Smooth muscle cell (in vitro differentiated cells): ENCODE results near the gene CARS1. TPM values are rescaled to one million over a fixed set of nuclear protein-coding genes. Genes with fewer than 3 reads are reported as not detected.

ENCODE experiments used
- DNase-seq: peaks from one replicate; lab custom pipeline; 2025; ENCODE audit not compliant: unreplicated experiment; lab: John Stamatoyannopoulos, UW
- H2AFZ ChIP-seq: fragments of 200-600 bp; sonication (generic); 2 replicates; pipeline ENCODE4 v1.6.0; 2016; ENCODE audit warnings: antibody characterized with exemption, low read depth, mild to moderate bottlenecking
- H3F3A ChIP-seq: fragments of 200-600 bp; sonication (generic); 2 replicates; pipeline ENCODE4 v1.6.0; 2017; ENCODE audit warnings: antibody characterized with exemption, low read depth
- H3K27ac ChIP-seq: fragments of 200-600 bp; sonication (generic); 2 replicates; pipeline ENCODE4 v1.5.1; 2016; ENCODE audit warnings: low read depth, mild to moderate bottlenecking
- H3K27me3 ChIP-seq: fragments of 200-600 bp; sonication (generic); 2 replicates; pipeline ENCODE4 v1.6.1; 2016; ENCODE audit warnings: low read depth, mild to moderate bottlenecking
- H3K36me3 ChIP-seq: fragments of 200-600 bp; sonication (generic); 2 replicates; pipeline ENCODE4 v1.5.1; 2016; ENCODE audit warnings: low read depth
- H3K4me1 ChIP-seq: fragments of 200-600 bp; sonication (generic); 2 replicates; pipeline ENCODE4 v1.5.1; 2016; ENCODE audit warnings: low read depth
- H3K4me2 ChIP-seq: fragments of 200-600 bp; sonication (generic); 2 replicates; pipeline ENCODE4 v1.6.0; 2016; ENCODE audit warnings: mild to moderate bottlenecking
- H3K4me3 ChIP-seq: fragments of 200-600 bp; sonication (generic); 2 replicates; pipeline ENCODE4 v1.5.1; 2016; ENCODE audit warnings: mild to moderate bottlenecking
- H3K79me2 ChIP-seq: fragments of 200-600 bp; sonication (generic); 2 replicates; pipeline ENCODE4 v1.6.0; 2016; ENCODE audit warnings: low read depth, mild to moderate bottlenecking
- H3K9ac ChIP-seq: fragments of 200-600 bp; sonication (generic); 2 replicates; pipeline ENCODE4 v1.6.0; 2016; ENCODE audit warnings: low read depth
- H3K9me3 ChIP-seq: fragments of 200-600 bp; sonication (generic); replicated peaks from 2 replicates; pipeline ENCODE4 v1.5.1; 2016; ENCODE audit warnings: low read depth
- H4K20me1 ChIP-seq: fragments of 200-600 bp; sonication (generic); 2 replicates; pipeline ENCODE4 v1.6.0; 2016; ENCODE audit warnings: low read depth
- WGBS: methylation state at CpG from one replicate; pipeline ENCODE4 v1.1.7; 2016; ENCODE audit warnings: low lambda C conversion rate; 5-methylcytosine and 5-hydroxymethylcytosine counted together
- polyA plus RNA-seq: library from polyadenylated mRNA; unstranded; fragments of >200 nt; fragmentation: Nextera tagmentation; extraction: Ambion mirVana; gene quantifications from 2 replicates; pipeline ENCODE4 v1.2.1, GENCODE V29; 2016
- total RNA-seq: library from RNA; depleted of rRNA; stranded (reverse); fragments of >200 nt; gene quantifications from 2 replicates; pipeline ENCODE4 v1.2.3, GENCODE V29; 2014
- TF ChIP-seq, protein P1 (sequence below): fragments of 200-600 bp; sonication (generic); IDR thresholded peaks from 2 replicates; pipeline ENCODE4 v1.5.1; 2017; ENCODE audit warnings: borderline replicate concordance, mild to moderate bottlenecking, antibody characterized with exemption; ENCODE audit not compliant: insufficient read depth, poor library complexity, severe bottlenecking

Gene CARS1
- total and polyA plus RNA-seq, 2 experiments from 2014 or later: 51.7 to 61.6 TPM

DNA sequence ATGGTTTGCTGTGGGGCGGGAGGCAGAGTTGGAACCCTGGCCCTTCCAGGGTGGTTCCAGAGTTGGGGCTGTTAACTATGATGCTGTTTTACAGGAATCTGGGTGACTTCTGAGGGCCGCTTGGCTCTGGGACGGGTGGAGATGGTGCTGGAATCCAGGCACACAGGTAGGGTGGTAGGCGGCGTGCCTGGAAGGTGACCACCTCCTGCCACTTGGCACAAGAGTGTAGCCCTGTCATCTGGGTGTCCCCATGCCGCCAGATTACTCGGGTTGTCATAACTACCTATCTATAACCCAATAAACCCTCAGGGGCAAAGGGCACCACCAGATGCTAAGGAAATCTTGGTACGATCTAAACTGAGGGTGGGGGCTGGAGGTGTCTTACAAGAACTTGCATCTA is 1.3 kb downstream of the CARS1 start:
- H3K27ac ChIP-seq: peak overlapping the region; percentile 88

DNA sequence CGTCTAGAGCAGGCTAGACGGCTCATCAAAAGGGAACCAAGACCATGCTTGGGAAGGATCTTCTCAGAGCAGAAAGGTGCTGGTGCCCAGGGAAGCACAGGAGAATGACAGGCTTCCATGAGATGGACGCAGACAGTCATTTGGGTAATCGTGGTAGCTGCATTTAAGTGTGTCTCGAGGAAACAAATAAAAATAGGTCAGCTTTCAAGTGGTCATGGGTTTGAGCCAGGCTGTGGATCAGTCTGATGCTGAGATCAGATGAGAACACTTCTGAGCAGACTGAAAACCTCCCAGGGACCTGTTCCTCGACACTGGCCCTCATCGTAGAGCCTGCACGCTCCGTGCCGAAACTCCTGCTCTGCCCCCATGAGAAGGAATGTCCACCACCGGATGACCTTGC is 4.7 kb downstream of the CARS1 start:
- peaks cover 9% of the 10 kb centered on the region for H3F3A ChIP-seq
- DNase-seq: no peak
- peaks cover 82% of the 10 kb centered on the region for H4K20me1 ChIP-seq
- H3K4me2 ChIP-seq: no peak overlapping the region
- TF ChIP-seq, protein P1, sequence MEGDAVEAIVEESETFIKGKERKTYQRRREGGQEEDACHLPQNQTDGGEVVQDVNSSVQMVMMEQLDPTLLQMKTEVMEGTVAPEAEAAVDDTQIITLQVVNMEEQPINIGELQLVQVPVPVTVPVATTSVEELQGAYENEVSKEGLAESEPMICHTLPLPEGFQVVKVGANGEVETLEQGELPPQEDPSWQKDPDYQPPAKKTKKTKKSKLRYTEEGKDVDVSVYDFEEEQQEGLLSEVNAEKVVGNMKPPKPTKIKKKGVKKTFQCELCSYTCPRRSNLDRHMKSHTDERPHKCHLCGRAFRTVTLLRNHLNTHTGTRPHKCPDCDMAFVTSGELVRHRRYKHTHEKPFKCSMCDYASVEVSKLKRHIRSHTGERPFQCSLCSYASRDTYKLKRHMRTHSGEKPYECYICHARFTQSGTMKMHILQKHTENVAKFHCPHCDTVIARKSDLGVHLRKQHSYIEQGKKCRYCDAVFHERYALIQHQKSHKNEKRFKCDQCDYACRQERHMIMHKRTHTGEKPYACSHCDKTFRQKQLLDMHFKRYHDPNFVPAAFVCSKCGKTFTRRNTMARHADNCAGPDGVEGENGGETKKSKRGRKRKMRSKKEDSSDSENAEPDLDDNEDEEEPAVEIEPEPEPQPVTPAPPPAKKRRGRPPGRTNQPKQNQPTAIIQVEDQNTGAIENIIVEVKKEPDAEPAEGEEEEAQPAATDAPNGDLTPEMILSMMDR: no peak
- H3K79me2 ChIP-seq: peaks cover 93% of the 10 kb centered on the region
- H3K9me3 ChIP-seq: no peaks in the 10 kb centered on the region
- H3K27me3 ChIP-seq: no peaks in the 10 kb centered on the region
- H3K4me3 ChIP-seq: no peak overlapping the region
- WGBS: 87% methylated on average over 11 of the region's 11 CpGs
- H3K36me3 ChIP-seq: no peaks in the 10 kb centered on the region
- peaks cover 5% of the 10 kb centered on the region for H3K4me1 ChIP-seq
- H3K9ac ChIP-seq: no peak overlapping the region
- no peak overlapping the region for H2AFZ ChIP-seq
- H3K27ac ChIP-seq: no peak overlapping the region

More for the DNA sequence above, 1.3 kb downstream of the CARS1 start:
- Histone ChIP-seq H3K36me3 (no peaks in the 10 kb centered on the region), H3K9me3 (no peaks in the 10 kb centered on the region), H3K79me2 (peaks cover 62% of the 10 kb centered on the region), H2AFZ (no peak overlapping the region), H3K4me1 (peaks cover 11% of the 10 kb centered on the region), H3K9ac (peak overlapping the region; percentile 95), H4K20me1 (peaks cover 51% of the 10 kb centered on the region), H3K27me3 (no peaks in the 10 kb centered on the region), H3K4me2 (peak overlapping the region; percentile 96), H3F3A (peaks cover 16% of the 10 kb centered on the region), H3K4me3 (peak overlapping the region; percentile 84)
- no peak for DNase-seq
- 92% methylated on average over 8 of the region's 8 CpGs for WGBS
- TF ChIP-seq, protein P1: no peak

DNA sequence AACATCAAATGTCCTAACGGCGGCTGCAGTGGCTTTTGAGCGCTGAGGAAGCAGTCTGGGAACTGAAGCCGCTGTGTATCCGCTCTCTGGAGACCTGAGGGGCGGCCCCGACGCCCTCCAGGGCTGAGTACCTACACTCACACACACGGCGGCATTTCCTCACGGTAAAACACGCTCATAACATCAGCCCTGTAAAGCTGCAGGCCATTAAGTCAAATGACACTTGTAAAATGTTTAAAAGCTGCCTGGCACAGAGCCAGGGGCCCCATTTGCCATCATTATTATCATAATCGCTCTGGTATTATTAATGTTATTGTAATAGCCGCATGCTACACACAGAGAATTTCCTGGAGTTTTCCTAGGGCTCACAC is 5.1 kb downstream of the CARS1 start:
- no peak for DNase-seq
- Histone ChIP-seq H3K36me3 (no peaks in the 10 kb centered on the region), H3K4me2 (no peak overlapping the region), H3K27ac (no peak overlapping the region), H3K79me2 (peaks cover 97% of the 10 kb centered on the region), H3K4me3 (no peak overlapping the region), H3K9ac (no peak overlapping the region), H3F3A (peaks cover 9% of the 10 kb centered on the region), H3K27me3 (no peaks in the 10 kb centered on the region), H2AFZ (no peak overlapping the region), H3K9me3 (no peaks in the 10 kb centered on the region), H3K4me1 (peaks cover 4% of the 10 kb centered on the region), H4K20me1 (peaks cover 87% of the 10 kb centered on the region)
- TF ChIP-seq, protein P1: no peak
- 73% methylated on average over 14 of the region's 14 CpGs for WGBS

DNA sequence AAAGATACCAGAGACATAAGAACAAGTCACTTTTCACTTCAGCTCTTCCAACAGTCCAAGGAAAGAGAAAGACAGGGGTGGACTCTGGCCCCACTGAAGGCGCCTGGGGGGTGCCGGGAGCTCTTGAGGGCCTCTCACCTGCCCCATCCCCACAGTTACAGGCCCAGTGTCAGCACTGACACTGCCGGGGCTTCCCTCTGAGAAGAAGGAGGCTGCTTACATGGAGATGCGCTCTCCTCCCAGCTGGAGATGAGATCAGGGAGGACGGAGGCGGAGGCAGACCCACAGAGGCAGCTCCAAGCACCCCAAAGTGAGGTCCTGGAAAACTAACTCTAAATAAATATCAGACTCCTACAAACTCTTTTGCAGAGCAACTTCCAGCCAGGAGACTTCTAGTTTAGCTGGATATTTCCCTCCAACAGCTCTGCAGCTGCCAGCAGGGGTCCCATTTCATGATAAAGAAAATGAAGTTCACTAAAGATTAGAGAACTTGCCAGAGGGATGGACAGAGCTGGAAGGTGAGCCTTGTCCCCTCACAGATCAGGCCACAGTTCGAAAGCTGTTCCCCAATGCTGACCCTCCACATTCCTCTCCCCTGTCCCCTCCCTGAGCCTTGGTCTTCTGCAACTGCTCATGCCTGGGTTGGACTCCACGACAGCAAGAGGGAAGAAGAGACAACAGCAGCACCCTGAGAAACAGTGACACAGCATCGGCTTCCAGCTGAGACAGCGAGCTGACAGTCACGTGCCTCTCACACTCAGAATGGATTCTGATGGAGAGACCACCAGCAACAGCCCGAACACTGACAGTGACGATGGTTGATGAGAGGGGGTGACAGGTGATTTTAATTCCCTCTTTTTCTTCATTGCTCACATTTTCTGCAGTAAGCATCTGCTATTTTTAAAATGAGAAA is 5.8 kb downstream of the CARS1 start:
- Histone ChIP-seq H3K27me3 (no peaks in the 10 kb centered on the region), H2AFZ (no peak overlapping the region), H3F3A (peaks cover 9% of the 10 kb centered on the region), H3K4me3 (no peak overlapping the region), H3K9ac (no peak overlapping the region), H3K9me3 (no peaks in the 10 kb centered on the region), H3K4me1 (peaks cover 4% of the 10 kb centered on the region), H4K20me1 (peaks cover 93% of the 10 kb centered on the region), H3K27ac (peak overlapping the region; percentile 69), H3K36me3 (no peaks in the 10 kb centered on the region), H3K4me2 (no peak overlapping the region), H3K79me2 (peaks cover 97% of the 10 kb centered on the region)
- TF ChIP-seq, protein P1: no peak
- no peak for DNase-seq
- WGBS: 90% methylated on average over 13 of the region's 13 CpGs
